Measurements from ENCODE around the gene HIRIP3. TPM values are rescaled to one million over a fixed set of nuclear protein-coding genes. Genes with fewer than 3 reads are reported as not detected.

The HIRIP3 gene
- polyA plus RNA-seq, 1 donor (not counting 4 experiments of a cell fraction or from before 2014, with no cell fraction given), result 4.1 TPM

DNA sequence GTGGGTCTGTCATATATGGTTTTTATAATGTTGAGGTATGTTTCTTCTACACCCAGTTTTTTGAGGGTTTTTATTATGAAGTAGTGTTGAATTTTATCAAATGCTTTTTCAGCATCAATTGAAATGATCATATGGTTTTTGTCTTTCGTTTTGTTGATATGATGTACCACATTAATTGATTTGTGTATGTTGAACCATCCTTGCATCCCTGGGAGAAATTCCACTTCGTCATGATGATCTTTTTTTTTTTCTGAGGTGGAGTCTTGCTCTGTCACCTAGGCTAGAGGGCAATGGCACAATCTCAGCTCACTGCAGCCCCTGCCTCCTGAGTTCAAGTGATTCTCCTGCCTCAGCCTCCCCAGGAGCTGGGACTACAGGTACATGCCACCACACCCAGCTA lies 47.5 kb downstream of the HIRIP3 start:
- Histone ChIP-seq H3K79me2 (ENCODE audit: control insufficient read depth, insufficient read depth, low read length) (no peaks in the 10 kb centered on the region), H3K27ac (ENCODE audit: control insufficient read depth, insufficient read depth, low read length) (no peak overlapping the region), H3K9me1 (ENCODE audit: control insufficient read depth, extremely low read depth, insufficient read depth, low read length) (no peaks in the 10 kb centered on the region), H3K27me3 (ENCODE audit: control insufficient read depth, extremely low read depth, insufficient read depth, low read length) (no peaks in the 10 kb centered on the region), H3K36me3 (ENCODE audit: control insufficient read depth in 2 of 2, extremely low read depth in 1 of 2, insufficient read depth in 2 of 2, low read length in 2 of 2) (no peaks in the 10 kb centered on the region), H3K4me2 (ENCODE audit: control insufficient read depth, extremely low read depth, insufficient read depth, low read depth, low read length) (no peak overlapping the region), H4K20me1 (ENCODE audit: control insufficient read depth, extremely low read depth, insufficient read depth, low read length) (no peaks in the 10 kb centered on the region), H3K9me3 (ENCODE audit: control insufficient read depth, low read depth, low read length) (no peaks in the 10 kb centered on the region), H3K9ac (ENCODE audit: control insufficient read depth, extremely low read depth, insufficient read depth, low read length) (no peak overlapping the region), H3K4me1 (ENCODE audit: control insufficient read depth, extremely low read depth, insufficient read depth, low read length) (peaks cover 15% of the 10 kb centered on the region), H2AFZ (ENCODE audit: control insufficient read depth, low read length) (no peak overlapping the region), H3K4me3 (ENCODE audit: control insufficient read depth in 2 of 3, extremely low read depth in 1 of 3, insufficient read depth in 2 of 3, low read depth in 1 of 3, low read length in 3 of 3) (no peak overlapping the region)
- TF ChIP-seq EZH2 (IDR thresholded peaks at IDR 0.05; ENCODE audit: low read length), result no peak
- TF ChIP-seq, protein P1, sequence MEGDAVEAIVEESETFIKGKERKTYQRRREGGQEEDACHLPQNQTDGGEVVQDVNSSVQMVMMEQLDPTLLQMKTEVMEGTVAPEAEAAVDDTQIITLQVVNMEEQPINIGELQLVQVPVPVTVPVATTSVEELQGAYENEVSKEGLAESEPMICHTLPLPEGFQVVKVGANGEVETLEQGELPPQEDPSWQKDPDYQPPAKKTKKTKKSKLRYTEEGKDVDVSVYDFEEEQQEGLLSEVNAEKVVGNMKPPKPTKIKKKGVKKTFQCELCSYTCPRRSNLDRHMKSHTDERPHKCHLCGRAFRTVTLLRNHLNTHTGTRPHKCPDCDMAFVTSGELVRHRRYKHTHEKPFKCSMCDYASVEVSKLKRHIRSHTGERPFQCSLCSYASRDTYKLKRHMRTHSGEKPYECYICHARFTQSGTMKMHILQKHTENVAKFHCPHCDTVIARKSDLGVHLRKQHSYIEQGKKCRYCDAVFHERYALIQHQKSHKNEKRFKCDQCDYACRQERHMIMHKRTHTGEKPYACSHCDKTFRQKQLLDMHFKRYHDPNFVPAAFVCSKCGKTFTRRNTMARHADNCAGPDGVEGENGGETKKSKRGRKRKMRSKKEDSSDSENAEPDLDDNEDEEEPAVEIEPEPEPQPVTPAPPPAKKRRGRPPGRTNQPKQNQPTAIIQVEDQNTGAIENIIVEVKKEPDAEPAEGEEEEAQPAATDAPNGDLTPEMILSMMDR (optimal IDR thresholded peaks at IDR 0.05 in 1 of 3, IDR thresholded peaks at IDR 0.05 in 1 of 3, conservative IDR thresholded peaks at IDR 0.05 in 1 of 3; ENCODE audit: extremely low read depth in 1 of 3, insufficient read depth in 2 of 3, low read length in 3 of 3), result no peak
- DNase-seq (ENCODE audit: low read depth, low spot score) (no peak), FAIRE-seq (no peak)
- dilution Hi-C loops (cut with MboI; ENCODE audit: extremely low pct_ligation_motif_present, low sequenced_read_pairs), result no loop called here

DNA sequence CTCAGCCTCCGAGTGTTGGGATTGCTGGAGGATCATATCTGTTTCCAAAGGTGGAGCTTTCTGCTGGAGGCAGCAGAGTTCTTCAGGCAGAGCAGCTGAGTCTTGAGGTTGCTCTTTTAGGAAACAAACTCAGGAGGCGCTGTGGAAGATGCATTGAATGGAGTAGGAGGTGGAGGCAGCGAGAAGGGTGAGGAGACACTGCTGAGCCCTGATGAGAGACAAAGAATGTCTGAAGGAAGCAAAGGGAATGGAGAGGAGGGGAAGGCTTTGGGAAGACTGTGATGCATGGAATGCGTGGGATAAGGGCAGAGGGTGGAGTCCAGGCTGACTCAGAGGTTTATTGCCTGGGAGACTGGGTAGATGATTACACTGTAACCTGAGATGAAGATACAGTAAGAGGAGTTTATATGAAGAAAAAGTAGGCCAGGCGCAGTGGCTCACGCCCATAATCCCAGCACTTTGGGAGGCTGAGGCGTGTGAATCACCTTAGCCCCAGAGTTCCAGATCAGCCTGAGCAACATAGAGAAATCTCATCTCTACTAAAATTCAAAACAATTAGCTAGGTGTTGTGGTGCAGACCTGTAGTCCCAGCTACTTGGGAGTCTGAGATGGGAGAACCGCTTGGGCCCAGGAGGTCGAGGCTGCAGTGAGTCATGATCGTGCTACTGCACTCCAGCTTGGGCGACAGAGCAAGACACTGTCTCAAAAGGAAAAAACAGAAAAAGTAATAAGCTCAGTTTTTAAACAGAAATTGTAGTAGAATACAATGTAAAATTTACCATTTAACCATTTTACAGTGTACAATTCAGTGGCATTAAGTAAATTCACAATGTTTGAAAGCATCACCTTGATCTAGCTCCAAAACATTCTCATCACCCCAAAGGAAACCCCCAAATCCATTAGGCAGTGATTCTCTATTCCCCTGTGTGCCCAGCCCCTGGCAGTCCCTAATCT lies 51.3 kb downstream of the HIRIP3 start:
- H3K36me3 ChIP-seq (ENCODE audit: control insufficient read depth in 2 of 2, extremely low read depth in 1 of 2, insufficient read depth in 2 of 2, low read length in 2 of 2), result no peaks in the 10 kb centered on the region
- no peak for TF ChIP-seq EZH2 (IDR thresholded peaks at IDR 0.05; ENCODE audit: low read length)
- TF ChIP-seq, protein P1 (optimal IDR thresholded peaks at IDR 0.05 in 1 of 3, IDR thresholded peaks at IDR 0.05 in 1 of 3, conservative IDR thresholded peaks at IDR 0.05 in 1 of 3; ENCODE audit: extremely low read depth in 1 of 3, insufficient read depth in 2 of 3, low read length in 3 of 3), result peak; percentile 52 to 56 (median 53)
- H3K79me2 ChIP-seq (ENCODE audit: control insufficient read depth, insufficient read depth, low read length), result no peaks in the 10 kb centered on the region
- H3K9me1 ChIP-seq (ENCODE audit: control insufficient read depth, extremely low read depth, insufficient read depth, low read length), result no peaks in the 10 kb centered on the region
- no peaks in the 10 kb centered on the region for H4K20me1 ChIP-seq (ENCODE audit: control insufficient read depth, extremely low read depth, insufficient read depth, low read length)
- H3K9me3 ChIP-seq (ENCODE audit: control insufficient read depth, low read depth, low read length), result no peaks in the 10 kb centered on the region
- no peaks in the 10 kb centered on the region for H3K27me3 ChIP-seq (ENCODE audit: control insufficient read depth, extremely low read depth, insufficient read depth, low read length)
- dilution Hi-C loops (cut with MboI; ENCODE audit: extremely low pct_ligation_motif_present, low sequenced_read_pairs), result no loop called here
- peak; percentile 71 for FAIRE-seq
- H2AFZ ChIP-seq (ENCODE audit: control insufficient read depth, low read length), result peak overlapping the region; percentile 81
- peaks cover 15% of the 10 kb centered on the region for H3K4me1 ChIP-seq (ENCODE audit: control insufficient read depth, extremely low read depth, insufficient read depth, low read length)
- peak overlapping the region; percentile 71 for H3K9ac ChIP-seq (ENCODE audit: control insufficient read depth, extremely low read depth, insufficient read depth, low read length)
- peak; percentile 95 for DNase-seq (ENCODE audit: low read depth, low spot score)
- H3K4me3 ChIP-seq (ENCODE audit: control insufficient read depth in 2 of 3, extremely low read depth in 1 of 3, insufficient read depth in 2 of 3, low read depth in 1 of 3, low read length in 3 of 3), result peak overlapping the region in 2 of 3 experiments; percentile 34 to 44
- H3K4me2 ChIP-seq (ENCODE audit: control insufficient read depth, extremely low read depth, insufficient read depth, low read depth, low read length), result peak overlapping the region; percentile 90
- H3K27ac ChIP-seq (ENCODE audit: control insufficient read depth, insufficient read depth, low read length), result peak overlapping the region; percentile 92

Other genes with a start within 250 kb of the HIRIP3 start
- gene C16orf54, start 249.6 kb downstream of the HIRIP3 start, polyA plus RNA-seq, result not detected in 3 replicates
- gene ZG16, start 217.4 kb downstream of the HIRIP3 start, polyA plus RNA-seq, result 0.01 TPM in 1 of 3 replicates, not detected in the others
- gene KIF22, start 204.9 kb downstream of the HIRIP3 start, polyA plus RNA-seq, result 36.3 to 48.3 TPM (median 43.7 TPM) in 3 replicates
- 48.5 to 82.3 TPM (median 59.0 TPM) in 3 replicates for gene MAZ, start 189.1 kb downstream of the HIRIP3 start, polyA plus RNA-seq
- gene PRRT2, start 183.4 kb downstream of the HIRIP3 start, polyA plus RNA-seq, result not detected in 3 replicates
- 6.4 to 17.1 TPM (median 13.6 TPM) in 3 replicates for gene PAGR1, start 179.5 kb downstream of the HIRIP3 start, polyA plus RNA-seq
- 130 to 213 TPM (median 148 TPM) in 3 replicates for gene MVP, start 175.2 kb downstream of the HIRIP3 start, polyA plus RNA-seq
- gene CDIPT, start 132.4 kb downstream of the HIRIP3 start, polyA plus RNA-seq, result 49.5 to 94.6 TPM (median 60.0 TPM) in 3 replicates
- gene SEZ6L2, start 96.1 kb downstream of the HIRIP3 start, polyA plus RNA-seq, result 0.68 to 2.5 TPM (median 1.5 TPM) in 3 replicates
- gene ASPHD1, start 95.1 kb downstream of the HIRIP3 start, polyA plus RNA-seq, result 0.71 to 1.8 TPM (median 0.88 TPM) in 3 replicates
- 8.2 to 12.1 TPM (median 9.2 TPM) in 3 replicates for gene KCTD13, start 69.4 kb downstream of the HIRIP3 start, polyA plus RNA-seq
- gene TMEM219, start 33.5 kb downstream of the HIRIP3 start, polyA plus RNA-seq, result 48.5 to 77.2 TPM (median 64.8 TPM) in 3 replicates
- 13.8 to 20.1 TPM (median 15.4 TPM) in 3 replicates for gene TAOK2, start 21.7 kb downstream of the HIRIP3 start, polyA plus RNA-seq
- 20.1 to 28.3 TPM (median 26.7 TPM) in 3 replicates for gene INO80E, start 624 bp upstream of the HIRIP3 start, polyA plus RNA-seq
- 0.10 to 0.41 TPM (median 0.26 TPM) in 3 replicates for gene DOC2A, start 15.4 kb upstream of the HIRIP3 start, polyA plus RNA-seq
- gene C16orf92, start 27.6 kb upstream of the HIRIP3 start, polyA plus RNA-seq, result not detected in 3 replicates
- gene TLCD3B, start 35.7 kb upstream of the HIRIP3 start, polyA plus RNA-seq, result 0.08 TPM in 1 of 3 replicates, not detected in the others
- gene ALDOA, start 70.1 kb upstream of the HIRIP3 start, polyA plus RNA-seq, result 740 to 1,250 TPM (median 800 TPM) in 3 replicates
- 124 to 188 TPM (median 167 TPM) in 3 replicates for gene PPP4C, start 80.4 kb upstream of the HIRIP3 start, polyA plus RNA-seq
- 0.06 to 0.18 TPM (median 0.18 TPM) in 3 replicates for gene TBX6, start 96.3 kb upstream of the HIRIP3 start, polyA plus RNA-seq
- 13.5 to 16.3 TPM (median 15.7 TPM) in 3 replicates for gene YPEL3, start 100.6 kb upstream of the HIRIP3 start, polyA plus RNA-seq
- gene GDPD3, start 117.9 kb upstream of the HIRIP3 start, polyA plus RNA-seq, result 0.68 to 1.8 TPM (median 1.1 TPM) in 3 replicates
- gene MAPK3, start 127.6 kb upstream of the HIRIP3 start, polyA plus RNA-seq, result 42.0 to 64.9 TPM (median 60.8 TPM) in 3 replicates
- gene CORO1A, start 188.0 kb upstream of the HIRIP3 start, polyA plus RNA-seq, result 2.8 to 5.5 TPM (median 3.0 TPM) in 3 replicates
- gene BOLA2B, start 198.0 kb upstream of the HIRIP3 start, polyA plus RNA-seq, result 41.0 to 170 TPM (median 70.4 TPM) in 3 replicates
- 2.3 to 9.0 TPM (median 5.4 TPM) in 3 replicates for gene SLX1A, start 198.3 kb upstream of the HIRIP3 start, polyA plus RNA-seq
- gene SULT1A3, start 203.6 kb upstream of the HIRIP3 start, polyA plus RNA-seq, result 4.7 to 10.1 TPM (median 8.0 TPM) in 3 replicates